ENCODE data around the gene RAB28. TPM values are rescaled to one million over a fixed set of nuclear protein-coding genes. Genes with fewer than 3 reads are reported as not detected.

Gene RAB28
- total RNA-seq, 1 experiment from 2014 or later = 19.8 TPM

GRCh38 chr4:13403833-13404232, 80.3 kb downstream of the RAB28 start:
- Histone ChIP-seq H4K91ac (ENCODE audit: insufficient read length, low read depth, low read length) (no peak overlapping the region), H2BK20ac (ENCODE audit: low read depth, low read length, poor library complexity, severe bottlenecking) (no peak overlapping the region), H3K9me3 (ENCODE audit: control insufficient read depth, low read depth, low read length) (no peaks in the 10 kb centered on the region), H2AK5ac (ENCODE audit: insufficient read length, low read length) (no peak overlapping the region), H2BK5ac (ENCODE audit: insufficient read length, low read length) (no peak overlapping the region), H3K18ac (ENCODE audit: insufficient read length, low read depth, low read length) (no peak overlapping the region), H3K23me2 (ENCODE audit: insufficient read length, low read depth, low read length, poor library complexity, severe bottlenecking) (no peaks in the 10 kb centered on the region), H3K9ac (ENCODE audit: extremely low read depth, insufficient read length, low read length) (no peak overlapping the region), H3K14ac (ENCODE audit: insufficient read depth, low read length) (no peak overlapping the region), H3K79me2 (ENCODE audit: insufficient read depth, low read length) (no peaks in the 10 kb centered on the region), H2BK120ac (ENCODE audit: low read depth, low read length, poor library complexity, severe bottlenecking) (no peak overlapping the region), H3K27me3 (ENCODE audit: insufficient read depth, low read length) (no peaks in the 10 kb centered on the region), H3K23ac (ENCODE audit: insufficient read length, low read depth, low read length) (no peak overlapping the region), H2AFZ (ENCODE audit: low read length) (no peak overlapping the region), H4K8ac (replicated peaks; ENCODE audit: insufficient read length, low read depth, low read length) (no peak overlapping the region), H4K5ac (ENCODE audit: insufficient read length, low read depth, low read length) (no peak overlapping the region), H3K4me1 (ENCODE audit: insufficient read depth, low read length) (no peaks in the 10 kb centered on the region), H3K4me2 (ENCODE audit: insufficient read depth, insufficient read length, low read length) (no peak overlapping the region), H2BK12ac (ENCODE audit: insufficient read length, low read depth, low read length) (no peak overlapping the region), H3K56ac (ENCODE audit: insufficient read length, low read depth, low read length) (no peak overlapping the region), H3K79me1 (ENCODE audit: insufficient read depth, low read depth, low read length, poor library complexity, severe bottlenecking) (no peaks in the 10 kb centered on the region), H3K27ac (ENCODE audit: insufficient read length, low read depth, low read length) (no peak overlapping the region), H2BK15ac (ENCODE audit: low read depth, low read length) (no peak overlapping the region), H3K4ac (ENCODE audit: low read depth, low read length) (no peak overlapping the region), H3T11ph (ENCODE audit: low read length) (no peak overlapping the region), H4K20me1 (ENCODE audit: control insufficient read depth, insufficient read depth, insufficient read length) (no peaks in the 10 kb centered on the region)
- Mint-ChIP-seq H3K36me3 (ENCODE audit: insufficient read depth in 1 of 3, low read depth in 3 of 3) (peaks cover 7 to 9% (median 8%) of the 10 kb centered on the region in 3 experiments; a peak in 4 of 7 replicates), H3K4me3 (no peak overlapping the region), H3K27me3 (ENCODE audit: low read depth) (no peaks in the 10 kb centered on the region), H3K4me1 (no peaks in the 10 kb centered on the region), H3K9me3 (no peaks in the 10 kb centered on the region), H3K27ac (no peak overlapping the region)
- TF ChIP-seq, protein P1, sequence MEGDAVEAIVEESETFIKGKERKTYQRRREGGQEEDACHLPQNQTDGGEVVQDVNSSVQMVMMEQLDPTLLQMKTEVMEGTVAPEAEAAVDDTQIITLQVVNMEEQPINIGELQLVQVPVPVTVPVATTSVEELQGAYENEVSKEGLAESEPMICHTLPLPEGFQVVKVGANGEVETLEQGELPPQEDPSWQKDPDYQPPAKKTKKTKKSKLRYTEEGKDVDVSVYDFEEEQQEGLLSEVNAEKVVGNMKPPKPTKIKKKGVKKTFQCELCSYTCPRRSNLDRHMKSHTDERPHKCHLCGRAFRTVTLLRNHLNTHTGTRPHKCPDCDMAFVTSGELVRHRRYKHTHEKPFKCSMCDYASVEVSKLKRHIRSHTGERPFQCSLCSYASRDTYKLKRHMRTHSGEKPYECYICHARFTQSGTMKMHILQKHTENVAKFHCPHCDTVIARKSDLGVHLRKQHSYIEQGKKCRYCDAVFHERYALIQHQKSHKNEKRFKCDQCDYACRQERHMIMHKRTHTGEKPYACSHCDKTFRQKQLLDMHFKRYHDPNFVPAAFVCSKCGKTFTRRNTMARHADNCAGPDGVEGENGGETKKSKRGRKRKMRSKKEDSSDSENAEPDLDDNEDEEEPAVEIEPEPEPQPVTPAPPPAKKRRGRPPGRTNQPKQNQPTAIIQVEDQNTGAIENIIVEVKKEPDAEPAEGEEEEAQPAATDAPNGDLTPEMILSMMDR (conservative IDR thresholded peaks at IDR 0.05) = no peak
- DNase-seq = no peak
- no CpG with 5 or more reads among the region's 2 CpGs for WGBS (ENCODE audit: extremely low coverage, insufficient read length, low lambda C conversion rate)
